ENCODE measurements around the gene ZBTB5.

DNA sequence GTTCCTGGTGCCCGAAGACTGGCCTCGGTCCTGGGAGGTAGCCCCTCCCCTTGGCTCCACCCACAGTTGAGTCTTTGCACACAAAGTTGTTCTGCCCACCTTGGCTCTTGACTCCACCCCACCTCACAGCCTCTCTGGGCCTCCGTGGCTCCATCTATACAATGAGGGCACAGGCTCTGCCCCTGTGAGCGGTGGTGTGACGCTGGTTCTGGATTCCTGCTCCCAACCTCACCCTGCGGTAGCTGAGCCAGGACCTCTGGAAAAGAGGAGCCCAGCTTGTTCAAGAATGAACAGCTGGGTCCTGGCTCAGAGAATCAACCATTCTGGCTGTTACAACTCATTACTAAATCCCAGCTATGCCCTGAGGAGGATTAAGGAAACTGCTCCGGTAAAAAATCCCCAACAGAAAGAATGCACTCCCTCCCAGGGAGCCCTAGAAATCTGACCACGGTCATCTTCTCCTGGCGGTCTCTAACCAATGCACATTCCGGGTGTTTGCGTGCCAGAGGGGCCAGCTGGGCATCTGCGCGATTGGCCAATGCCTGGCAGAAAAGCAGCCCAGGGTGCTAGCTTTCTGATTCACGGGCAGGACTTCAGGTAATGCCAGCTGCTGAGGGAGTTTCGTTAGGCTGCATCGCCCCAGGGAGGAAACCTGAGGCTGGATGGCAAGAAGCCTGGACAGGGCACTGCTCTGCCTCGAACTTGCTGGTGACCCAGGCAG is 52.7 kb downstream of the ZBTB5 start:
- no peak for TF ChIP-seq SMAD4 (CRISPR knock-in tag; IDR thresholded peaks at IDR 0.05)
- no peak for TF ChIP-seq IRF2 (CRISPR knock-in tag; IDR thresholded peaks at IDR 0.05; ENCODE audit: borderline replicate concordance, low read depth)
- TF ChIP-seq, protein P1, sequence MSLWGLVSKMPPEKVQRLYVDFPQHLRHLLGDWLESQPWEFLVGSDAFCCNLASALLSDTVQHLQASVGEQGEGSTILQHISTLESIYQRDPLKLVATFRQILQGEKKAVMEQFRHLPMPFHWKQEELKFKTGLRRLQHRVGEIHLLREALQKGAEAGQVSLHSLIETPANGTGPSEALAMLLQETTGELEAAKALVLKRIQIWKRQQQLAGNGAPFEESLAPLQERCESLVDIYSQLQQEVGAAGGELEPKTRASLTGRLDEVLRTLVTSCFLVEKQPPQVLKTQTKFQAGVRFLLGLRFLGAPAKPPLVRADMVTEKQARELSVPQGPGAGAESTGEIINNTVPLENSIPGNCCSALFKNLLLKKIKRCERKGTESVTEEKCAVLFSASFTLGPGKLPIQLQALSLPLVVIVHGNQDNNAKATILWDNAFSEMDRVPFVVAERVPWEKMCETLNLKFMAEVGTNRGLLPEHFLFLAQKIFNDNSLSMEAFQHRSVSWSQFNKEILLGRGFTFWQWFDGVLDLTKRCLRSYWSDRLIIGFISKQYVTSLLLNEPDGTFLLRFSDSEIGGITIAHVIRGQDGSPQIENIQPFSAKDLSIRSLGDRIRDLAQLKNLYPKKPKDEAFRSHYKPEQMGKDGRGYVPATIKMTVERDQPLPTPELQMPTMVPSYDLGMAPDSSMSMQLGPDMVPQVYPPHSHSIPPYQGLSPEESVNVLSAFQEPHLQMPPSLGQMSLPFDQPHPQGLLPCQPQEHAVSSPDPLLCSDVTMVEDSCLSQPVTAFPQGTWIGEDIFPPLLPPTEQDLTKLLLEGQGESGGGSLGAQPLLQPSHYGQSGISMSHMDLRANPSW (CRISPR knock-in tag; conservative IDR thresholded peaks at IDR 0.05; ENCODE audit: low read depth) = no peak
- TF ChIP-seq NR3C1 (CRISPR knock-in tag; conservative IDR thresholded peaks at IDR 0.05; ENCODE audit: low read depth) = no peak
- TF ChIP-seq CTCF (IDR thresholded peaks at IDR 0.05) = no peak
- TF ChIP-seq RELA (CRISPR knock-in tag; IDR thresholded peaks at IDR 0.05; ENCODE audit: borderline replicate concordance) = no peak
- no peak for TF ChIP-seq NFE2L1 (CRISPR knock-in tag; IDR thresholded peaks at IDR 0.05)
- no peak for TF ChIP-seq HMGXB4 (CRISPR knock-in tag; IDR thresholded peaks at IDR 0.05)
- TF ChIP-seq, protein P2, sequence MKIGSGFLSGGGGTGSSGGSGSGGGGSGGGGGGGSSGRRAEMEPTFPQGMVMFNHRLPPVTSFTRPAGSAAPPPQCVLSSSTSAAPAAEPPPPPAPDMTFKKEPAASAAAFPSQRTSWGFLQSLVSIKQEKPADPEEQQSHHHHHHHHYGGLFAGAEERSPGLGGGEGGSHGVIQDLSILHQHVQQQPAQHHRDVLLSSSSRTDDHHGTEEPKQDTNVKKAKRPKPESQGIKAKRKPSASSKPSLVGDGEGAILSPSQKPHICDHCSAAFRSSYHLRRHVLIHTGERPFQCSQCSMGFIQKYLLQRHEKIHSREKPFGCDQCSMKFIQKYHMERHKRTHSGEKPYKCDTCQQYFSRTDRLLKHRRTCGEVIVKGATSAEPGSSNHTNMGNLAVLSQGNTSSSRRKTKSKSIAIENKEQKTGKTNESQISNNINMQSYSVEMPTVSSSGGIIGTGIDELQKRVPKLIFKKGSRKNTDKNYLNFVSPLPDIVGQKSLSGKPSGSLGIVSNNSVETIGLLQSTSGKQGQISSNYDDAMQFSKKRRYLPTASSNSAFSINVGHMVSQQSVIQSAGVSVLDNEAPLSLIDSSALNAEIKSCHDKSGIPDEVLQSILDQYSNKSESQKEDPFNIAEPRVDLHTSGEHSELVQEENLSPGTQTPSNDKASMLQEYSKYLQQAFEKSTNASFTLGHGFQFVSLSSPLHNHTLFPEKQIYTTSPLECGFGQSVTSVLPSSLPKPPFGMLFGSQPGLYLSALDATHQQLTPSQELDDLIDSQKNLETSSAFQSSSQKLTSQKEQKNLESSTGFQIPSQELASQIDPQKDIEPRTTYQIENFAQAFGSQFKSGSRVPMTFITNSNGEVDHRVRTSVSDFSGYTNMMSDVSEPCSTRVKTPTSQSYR (CRISPR knock-in tag; IDR thresholded peaks at IDR 0.05) = no peak
- TF ChIP-seq SP1 (CRISPR knock-in tag; conservative IDR thresholded peaks at IDR 0.05) = no peak
- TF ChIP-seq ZNF416 (CRISPR knock-in tag; IDR thresholded peaks at IDR 0.05) = no peak
- no peak for TF ChIP-seq E2F4 (CRISPR knock-in tag; IDR thresholded peaks at IDR 0.05; ENCODE audit: borderline replicate concordance, low read depth)
